AG08395 (cell line): ENCODE results near the gene MYO16.

Experiments
- DNase-seq: peaks from one replicate; pipeline ENCODE4 v3.0.0; 2012; ENCODE audit warnings: mixed read lengths, low spot score

The MYO16 gene

DNA sequence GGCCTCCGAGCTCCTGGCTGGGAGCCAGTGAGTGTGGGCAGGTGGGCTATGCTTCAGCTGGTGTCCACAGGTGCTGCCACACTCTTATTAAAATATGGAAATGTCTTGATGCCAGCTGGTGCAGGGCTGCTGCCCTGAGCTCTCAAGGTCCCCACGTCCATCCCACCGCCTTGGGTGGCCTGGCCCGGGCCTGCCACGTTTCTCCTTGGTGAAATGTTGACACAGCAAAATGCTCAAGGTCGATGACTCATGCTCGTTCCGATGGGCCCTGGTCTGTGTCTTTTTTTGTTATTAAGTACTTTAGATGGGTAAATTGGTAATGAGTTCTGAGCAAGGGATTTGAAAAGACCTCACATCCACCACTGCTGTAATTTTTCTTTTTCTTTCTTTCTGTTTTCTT, 524.7 kb downstream of the MYO16 start:
- DNase-seq: no peak

DNA sequence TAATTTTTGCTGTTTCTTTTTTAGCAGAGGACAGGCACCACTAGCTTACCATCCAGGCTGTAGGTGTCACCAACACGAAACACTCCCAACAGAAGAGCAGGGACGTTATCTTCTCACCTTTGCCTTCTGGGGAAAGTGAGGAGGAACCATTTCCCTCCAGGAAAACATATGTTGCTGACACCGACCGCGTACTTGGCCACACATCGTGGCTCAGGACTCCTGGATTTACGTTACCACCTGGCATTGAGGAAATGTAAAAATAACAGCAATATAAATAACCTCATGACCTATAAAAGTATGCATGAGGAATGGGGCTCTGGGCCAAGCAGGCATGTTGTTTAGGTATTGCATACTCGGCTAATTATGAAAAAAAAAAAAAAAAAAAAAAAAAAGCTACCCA, 525.1 kb downstream of the MYO16 start:
- no peak for DNase-seq

DNA sequence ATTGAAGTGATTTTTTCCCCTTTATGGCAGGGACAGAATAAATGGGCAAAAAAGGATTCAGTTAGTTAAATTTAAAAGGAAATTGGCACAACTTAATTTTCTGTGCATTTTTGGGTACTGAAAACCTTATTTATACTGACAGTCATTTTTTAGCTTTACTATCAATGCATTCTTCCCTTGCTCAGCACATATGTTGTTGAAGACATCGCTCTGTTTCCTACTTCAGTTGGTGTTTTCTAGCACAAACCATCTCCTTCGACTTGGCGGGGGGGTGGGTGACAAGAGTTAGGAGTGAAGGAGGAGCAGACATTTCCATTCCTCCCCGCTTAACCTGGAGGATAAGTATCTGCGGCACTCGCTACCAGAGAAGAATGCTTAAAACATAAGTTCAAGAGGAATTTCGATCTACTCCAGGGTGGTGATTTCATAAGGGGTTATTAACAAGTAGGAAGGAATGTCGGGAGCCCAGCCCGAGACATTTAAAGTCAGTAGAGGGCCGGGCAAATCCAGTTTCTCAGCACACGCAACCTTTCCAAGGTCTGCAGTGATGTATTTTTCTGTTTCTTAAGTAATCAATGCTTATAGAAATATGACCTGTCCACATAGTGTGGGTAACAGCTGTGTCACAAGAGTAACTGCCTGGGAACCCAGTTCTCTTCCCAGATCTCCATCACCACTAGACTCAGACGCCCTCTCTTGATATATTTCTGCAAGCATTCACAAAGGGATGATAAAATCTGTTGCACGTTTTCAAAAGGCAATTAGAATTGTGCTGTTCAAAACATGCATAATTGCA, 525.8 kb downstream of the MYO16 start:
- no peak for DNase-seq

DNA sequence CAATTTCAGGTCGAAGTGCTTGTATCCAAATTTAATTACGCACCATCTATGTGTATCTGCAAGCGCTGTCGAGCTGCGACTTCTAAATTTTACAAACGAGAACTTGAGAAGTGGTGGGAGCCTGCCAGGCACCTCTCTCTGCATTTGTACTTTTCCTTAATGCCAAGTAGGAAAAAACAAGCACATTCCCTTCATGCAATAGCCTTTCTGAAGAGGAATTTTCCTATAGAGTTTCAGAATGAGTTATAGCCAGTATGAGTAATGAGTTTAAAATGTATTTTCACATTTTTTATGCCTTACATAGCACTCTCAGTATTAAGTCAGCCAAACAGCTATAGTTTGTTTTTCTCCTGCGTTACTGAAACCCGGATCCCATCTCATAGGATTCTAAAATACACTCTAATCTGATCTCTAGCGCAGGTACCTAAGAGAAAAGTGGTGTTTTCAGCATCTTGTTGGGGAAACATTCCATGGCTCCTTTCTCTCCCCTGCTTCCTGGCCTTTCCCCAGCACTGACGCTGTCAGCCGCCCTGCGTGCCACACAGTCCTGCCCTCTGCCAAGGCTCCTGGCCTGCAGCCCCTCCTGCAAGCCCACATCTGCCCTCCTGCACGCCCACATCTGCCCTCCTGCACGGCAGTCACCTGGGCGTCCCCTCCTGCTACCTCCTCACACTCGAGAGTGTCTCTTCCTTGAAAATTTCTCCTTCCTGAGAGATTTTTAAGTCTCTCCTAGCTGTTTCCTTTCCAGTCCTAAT, 526.9 kb downstream of the MYO16 start:
- peak; percentile 64 for DNase-seq

DNA sequence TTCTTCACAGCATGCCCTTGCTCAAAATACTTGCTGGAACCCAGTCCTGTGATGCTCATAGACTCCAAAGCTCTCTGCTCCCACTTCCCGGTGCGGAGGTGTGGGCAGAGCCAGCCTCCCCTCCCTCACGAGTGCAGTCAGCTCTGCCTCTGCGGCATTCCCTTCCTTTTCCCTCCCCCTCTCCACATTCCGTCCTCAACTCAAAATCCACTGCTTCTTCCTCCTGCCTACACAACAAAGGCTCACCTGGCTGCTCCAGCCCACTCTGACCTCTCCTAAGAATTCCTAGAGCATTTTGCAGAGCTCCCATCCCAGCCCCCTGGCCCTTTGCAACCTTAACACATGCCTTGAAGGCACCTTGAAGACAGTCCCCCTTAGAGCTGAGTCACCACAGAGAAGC, 527.9 kb downstream of the MYO16 start:
- DNase-seq: no peak

DNA sequence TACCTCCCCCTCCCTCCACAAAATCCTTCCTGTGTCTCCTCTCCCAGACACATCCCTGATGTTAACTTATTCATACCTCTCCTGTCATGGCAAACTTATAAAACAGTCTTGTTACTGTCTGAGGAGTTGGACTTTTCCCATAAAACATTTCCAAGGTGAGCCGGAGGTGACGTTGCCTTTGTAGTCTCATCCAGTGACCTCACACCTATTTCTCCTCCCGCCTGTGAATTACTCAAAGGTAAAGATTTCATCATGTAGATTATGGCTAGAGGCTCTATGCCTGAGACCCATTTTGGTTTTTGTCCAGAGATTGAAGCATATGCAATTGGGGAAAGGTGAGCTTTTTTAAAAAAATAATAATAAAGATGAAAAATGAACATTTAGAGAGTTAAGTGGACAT, 529.0 kb downstream of the MYO16 start:
- no peak for DNase-seq

DNA sequence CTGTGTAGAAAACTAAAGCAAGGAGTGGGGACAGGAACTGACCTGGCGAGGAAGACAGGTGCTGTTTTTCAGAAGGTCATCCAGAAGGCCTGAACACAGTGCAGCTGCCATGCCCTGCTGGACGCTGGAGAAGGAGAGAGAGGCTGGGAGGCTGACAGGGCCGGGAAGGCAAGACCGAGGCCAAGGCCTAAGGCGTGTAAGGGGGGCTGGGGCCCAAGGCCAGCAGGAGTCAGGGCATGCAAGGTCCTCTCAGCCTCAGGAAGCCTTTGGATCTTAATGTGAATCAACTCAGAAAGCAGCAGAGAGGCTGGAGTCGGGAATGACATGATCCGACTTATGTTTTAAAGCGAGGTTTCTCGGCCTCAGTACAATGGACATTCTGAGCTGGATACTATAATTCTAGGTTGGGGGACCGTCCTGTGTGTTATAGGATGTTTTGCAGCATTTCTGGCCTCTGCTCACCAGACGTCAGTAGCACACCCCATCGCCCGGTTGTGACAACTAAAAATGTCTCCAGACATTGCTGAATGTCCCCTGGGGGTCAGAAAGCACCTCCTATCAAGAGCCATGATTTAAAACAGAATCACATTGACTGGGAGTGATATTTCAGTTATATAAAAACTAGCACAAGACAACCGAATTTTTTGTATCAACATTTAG, 530.4 kb downstream of the MYO16 start:
- DNase-seq: no peak

DNA sequence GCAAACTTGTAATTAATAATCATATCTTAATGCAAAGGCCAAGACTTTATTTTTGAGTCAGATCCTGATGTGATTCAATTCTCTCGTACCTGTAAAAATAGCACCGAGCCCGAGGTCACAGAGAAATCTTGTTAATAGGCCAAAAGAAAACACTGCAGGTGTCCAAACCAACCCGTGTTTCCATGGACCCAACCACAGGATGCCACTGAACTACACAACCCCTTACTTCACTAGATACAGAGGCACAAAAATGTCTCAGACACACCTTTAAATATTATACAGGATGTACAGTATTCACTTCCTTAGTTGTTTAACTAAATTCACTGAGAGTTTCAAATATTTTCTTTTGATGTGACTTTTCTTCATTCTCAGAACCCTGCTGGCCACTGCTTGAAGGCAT, 530.9 kb downstream of the MYO16 start:
- no peak for DNase-seq

DNA sequence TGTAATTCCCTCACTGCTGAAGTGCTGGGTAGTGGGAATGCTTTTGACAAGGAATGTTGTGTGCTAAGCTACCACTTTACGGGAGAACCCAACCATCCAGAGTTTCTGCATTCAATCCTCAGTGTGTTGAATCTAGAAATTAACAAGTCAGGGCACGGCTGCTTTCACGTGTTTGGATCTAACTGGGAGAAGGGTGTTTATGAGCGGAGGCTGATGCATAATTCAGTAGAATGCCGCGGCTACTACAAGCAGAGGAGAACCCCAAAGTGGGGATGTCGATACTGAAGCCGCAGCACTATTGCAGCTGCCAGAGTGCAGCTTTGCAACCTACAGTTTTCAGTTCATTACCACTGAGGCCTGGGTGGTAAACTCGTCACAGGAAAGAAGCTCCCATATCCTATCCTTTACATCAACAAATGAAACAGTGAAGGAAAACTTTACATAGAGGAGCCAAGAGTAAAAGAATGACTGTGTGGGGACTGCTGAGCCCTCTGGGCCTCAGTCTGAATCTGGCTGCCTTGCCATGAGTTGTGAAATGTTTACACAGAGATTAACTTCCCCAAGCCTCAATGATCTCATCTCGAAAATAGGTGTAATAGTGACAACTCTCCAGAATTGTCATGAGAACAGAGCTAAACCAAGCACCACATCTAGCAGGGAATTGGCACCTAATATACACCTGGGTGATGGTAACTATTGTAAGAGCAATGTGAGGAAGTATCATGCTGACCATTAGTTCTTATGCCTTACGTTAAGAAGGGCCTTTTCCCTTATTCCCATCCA, 531.7 kb downstream of the MYO16 start:
- no peak for DNase-seq

DNA sequence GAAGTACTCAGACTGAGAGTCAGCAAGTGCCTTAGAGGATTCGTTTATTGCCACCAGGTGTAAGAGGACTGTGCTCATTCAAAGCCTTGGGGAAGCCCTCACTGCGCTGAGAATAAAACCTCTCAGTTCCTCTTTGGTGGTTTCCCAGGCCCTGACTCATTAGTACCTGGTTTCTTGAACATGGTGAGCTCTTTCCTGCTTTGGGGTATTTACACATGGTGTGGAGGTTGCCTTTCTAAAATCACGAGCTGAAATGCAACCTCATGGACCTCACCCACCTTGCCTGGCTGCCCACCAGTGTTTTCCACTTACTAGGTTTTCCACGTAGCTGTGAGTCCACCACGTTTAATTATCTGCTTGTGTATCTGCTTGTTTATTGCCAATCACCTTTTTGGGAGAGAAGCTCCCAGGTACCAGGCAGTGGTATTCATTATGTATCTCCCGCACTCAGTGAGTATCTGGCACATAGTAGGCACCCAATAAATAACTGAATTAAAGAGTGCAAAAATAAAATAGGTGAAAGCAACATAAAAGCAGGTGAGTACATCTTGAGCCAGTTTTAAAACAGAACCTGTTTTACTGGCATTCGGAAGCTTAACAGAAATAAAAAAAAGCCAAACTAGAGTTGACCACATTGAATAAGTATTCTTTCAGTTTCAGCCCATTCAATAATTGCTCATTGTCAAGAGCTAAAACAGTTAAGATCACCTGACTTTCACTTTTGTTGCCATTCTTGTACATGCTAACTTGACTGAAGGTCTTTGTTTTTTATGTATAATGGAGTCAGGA, 533.0 kb downstream of the MYO16 start:
- no peak for DNase-seq

DNA sequence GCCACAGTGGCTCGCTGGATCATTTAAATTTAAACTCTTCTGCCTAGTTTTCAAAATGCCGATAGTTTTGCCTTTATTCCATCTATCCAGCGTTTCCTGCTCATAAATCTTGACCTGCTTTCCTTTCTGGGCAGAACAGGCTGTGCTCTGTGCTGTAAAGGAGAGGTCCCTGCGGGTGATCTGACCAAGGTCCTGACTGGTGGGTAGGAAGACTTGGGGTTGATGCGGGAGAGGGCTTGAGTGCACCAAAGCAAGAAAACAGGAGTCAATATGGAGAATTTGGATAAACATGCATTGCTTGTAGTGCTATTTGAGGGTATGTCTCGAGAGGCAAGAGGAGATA, 533.6 kb downstream of the MYO16 start:
- DNase-seq: no peak

DNA sequence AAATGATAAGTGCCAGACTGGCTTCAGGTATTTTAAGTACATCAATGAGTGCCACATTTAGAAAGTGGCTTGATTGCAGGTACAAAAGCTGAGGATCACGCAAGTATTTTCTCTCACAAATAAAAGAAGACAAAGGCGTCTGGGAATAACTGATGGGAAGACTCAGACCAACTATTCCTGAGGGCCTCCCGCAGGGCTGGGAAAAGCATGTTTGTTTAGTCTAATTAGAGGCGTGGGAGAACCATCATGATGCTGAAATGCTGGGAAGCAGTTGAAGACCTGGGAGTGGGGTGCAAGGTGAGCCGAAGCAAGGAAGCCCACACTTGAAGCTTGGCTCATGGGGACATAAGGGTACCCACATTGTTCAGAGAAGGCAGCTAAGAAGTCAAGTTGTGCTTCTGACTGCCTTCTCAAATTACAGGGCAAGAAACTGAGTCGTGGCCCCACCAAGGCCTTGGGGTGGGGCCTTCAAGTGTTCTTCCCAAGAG, 536.0 kb downstream of the MYO16 start:
- no peak for DNase-seq

DNA sequence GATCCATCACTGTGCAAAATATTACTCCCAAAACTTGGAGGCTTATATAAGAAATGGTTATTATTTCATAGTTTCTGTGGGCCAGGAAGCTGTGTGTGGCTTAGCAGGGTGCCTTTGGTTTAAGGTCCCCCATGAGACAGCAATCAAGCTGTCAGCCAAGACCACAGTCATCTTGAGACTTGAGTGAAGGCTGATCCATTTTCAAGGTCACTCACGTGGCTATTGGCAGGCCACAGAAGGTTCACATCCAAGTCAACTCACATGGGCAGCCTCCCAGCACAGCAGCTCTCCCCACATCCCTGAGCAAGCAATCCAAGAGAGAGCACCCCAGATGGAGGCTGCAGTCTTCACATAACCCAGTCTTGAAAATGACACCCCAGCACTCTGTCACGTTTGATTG, 537.4 kb downstream of the MYO16 start:
- DNase-seq: no peak

DNA sequence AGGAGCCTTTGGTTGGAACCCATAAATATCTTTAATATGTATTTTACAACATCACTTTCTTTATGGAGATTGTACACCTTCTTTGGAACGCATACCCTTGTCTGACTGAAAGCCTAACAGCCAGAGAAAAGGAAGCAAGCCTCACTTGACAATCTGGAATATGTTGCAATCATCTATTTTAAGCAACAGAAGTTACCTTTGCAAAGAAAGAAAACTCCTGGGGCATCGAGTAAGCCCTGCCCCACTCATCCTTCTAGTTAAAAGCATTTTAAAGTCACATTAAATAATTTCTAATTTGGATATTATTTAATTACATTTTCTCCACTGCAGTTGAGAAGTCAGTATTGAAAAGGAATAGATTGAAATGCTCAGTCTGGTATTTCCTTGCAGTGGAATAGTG, 542.7 kb downstream of the MYO16 start:
- DNase-seq: no peak

DNA sequence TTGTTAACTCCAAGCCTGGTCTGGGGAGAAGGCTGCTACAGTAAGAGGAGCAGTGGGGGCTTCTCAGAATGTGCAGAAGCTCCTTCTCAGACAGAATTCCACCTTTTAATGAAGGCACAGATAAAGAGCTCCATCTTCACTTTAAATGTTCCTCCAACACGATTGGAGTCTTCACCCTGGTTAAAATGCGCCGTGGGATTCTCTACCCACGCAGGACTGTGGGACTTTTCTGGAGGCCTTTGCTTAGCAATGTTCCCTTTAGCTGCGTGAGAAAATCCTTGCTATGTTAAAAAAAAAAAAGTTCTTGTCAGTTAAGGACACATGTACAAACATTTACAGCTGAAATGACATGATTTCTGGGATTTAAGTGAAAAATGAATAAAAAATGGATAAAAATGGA, 546.3 kb downstream of the MYO16 start:
- no peak for DNase-seq

DNA sequence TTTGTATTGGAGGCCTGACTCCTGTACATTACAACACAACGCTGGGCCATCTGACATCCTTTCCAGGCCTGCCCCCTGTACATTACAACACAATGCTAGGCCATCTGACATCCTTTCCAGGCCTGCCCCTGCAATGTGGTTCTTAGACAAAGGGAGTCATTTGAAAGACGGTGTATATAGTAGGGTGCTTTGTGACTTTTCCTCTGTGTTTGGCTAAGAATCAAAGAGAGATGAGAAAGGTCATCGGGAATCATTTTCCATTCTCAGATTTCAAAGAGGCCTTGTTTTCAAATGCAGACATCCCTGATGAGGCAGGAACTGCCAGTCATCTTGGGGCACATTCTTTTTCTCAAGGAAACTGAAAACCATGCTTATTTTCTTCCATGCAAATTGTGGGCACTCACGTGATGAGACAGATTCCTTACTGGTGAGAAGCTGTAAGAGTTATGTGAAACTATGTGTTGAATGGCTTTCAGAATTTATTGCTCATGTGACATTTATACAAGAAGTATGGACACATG, 551.6 kb downstream of the MYO16 start:
- DNase-seq: peak; percentile 73

DNA sequence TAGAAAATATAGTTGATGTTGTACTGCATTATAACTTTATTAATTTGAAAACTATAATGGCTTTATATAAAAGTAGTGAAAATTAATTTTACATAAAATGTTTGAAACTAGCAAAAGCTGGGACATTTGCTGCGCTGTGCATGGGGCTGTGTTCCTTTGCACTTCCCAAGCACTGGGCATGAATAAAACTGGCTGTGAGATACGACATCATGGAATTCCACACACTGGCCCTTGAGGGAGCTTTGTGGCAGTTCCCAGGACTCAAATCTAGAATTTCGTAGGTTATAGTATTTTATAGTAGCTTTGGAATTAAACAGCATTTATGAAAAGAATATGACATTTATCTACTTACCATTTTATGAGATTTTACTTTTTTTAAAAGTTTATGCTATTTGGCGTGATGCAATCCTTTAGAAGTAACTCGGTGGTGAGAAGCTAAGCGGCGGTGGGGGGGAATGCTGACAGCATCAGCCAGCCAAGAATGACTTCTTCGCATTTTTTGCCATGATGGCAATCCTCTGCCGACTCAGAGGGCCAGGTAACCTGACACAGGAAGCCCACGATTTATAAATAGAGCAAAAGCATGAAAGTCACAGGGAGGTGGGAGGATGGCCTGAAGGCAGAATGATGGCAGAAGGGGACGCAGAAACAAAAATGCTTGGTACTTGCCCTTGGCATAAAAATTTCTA, 553.5 kb downstream of the MYO16 start:
- DNase-seq: no peak

DNA sequence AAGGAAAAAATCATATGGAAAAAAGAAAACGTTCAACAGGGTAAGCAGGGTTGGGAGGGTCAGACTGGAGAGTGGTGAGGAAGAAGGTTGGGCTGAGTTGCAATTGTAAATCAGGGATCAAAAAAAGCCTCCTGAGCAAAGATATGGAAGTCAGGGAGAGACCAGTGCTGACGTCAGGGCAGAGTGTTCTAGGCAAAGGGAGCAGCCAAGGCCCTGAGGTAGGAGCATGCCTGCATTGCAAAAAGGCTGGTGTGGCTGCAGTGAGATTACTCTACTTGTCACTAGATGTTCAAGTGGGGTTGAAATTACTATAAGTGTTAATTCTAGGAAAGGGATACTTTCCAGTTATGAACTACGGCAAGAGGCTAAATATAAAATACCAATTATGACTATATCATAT, 562.0 kb downstream of the MYO16 start:
- DNase-seq: no peak

DNA sequence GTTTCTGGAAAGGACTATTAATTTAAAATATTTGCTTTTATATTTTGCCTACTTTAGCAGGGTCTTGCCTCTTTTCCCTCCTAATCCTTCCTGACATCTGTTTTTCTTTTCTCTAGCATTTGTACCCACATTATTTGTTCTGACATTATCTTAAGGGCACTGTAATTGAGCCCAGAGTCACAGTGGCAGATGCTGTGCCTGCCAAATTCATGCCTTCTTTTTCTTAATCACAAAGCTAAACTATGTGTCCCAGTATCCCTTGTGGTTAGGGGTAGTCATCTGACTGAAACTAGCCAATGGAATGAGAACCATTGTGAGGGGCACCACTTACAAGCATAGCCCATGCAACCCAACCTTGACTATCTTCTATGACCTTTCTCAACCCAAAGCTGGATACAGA, 562.9 kb downstream of the MYO16 start:
- DNase-seq: no peak

DNA sequence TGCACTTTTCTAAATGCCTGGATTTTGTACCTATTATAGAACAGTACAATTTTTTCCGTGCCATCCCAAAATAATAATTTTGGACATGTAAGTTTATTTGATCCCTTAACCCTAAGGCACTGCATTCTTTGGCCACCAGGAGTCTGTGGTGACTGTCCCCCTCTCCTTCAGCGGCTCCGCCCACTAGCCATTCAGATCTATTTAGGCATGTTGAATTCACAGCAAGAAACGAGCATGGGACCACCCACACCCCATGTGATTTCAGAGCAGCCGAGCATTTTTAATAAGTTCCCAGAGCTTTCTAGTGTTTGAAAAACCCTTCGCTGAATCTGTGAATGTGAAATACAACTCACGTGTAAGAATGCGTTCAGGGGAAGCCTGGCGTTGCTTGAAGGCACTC, 567.5 kb downstream of the MYO16 start:
- no peak for DNase-seq

DNA sequence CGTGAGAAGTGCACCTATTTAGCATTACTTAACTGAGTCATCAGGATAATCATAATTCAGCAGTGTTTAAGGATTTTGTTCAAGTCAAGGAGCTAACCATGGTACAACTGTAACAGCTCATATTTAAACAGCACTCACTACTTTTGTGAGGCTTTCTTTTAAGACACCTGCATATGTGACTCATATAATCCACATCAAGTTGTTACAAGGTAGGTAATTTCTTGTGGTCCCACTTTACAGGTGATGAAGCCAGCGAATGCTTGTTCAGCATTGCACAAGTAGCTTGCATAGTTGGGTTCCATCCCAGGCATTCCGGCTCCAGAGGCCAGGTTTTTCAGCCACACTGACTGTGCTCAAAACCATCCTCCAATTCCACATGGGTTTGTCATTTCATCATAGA, 569.2 kb downstream of the MYO16 start:
- no peak for DNase-seq
